Activated gamma-delta T cell treated with Interleukin-2 at 50 U/mL for 16 hours (primary cell): ENCODE data around the gene RFXANK.
"Not testable (repeated sequence)": the region's sequence is repeated elsewhere in the genome, so short reads cannot be mapped to it uniquely, and the experiment has no call there.

ENCODE experiments used
- DNase-seq: peaks from one replicate; pipeline ENCODE4 v3.0.0-alpha.2; 2020

The RFXANK gene

DNA sequence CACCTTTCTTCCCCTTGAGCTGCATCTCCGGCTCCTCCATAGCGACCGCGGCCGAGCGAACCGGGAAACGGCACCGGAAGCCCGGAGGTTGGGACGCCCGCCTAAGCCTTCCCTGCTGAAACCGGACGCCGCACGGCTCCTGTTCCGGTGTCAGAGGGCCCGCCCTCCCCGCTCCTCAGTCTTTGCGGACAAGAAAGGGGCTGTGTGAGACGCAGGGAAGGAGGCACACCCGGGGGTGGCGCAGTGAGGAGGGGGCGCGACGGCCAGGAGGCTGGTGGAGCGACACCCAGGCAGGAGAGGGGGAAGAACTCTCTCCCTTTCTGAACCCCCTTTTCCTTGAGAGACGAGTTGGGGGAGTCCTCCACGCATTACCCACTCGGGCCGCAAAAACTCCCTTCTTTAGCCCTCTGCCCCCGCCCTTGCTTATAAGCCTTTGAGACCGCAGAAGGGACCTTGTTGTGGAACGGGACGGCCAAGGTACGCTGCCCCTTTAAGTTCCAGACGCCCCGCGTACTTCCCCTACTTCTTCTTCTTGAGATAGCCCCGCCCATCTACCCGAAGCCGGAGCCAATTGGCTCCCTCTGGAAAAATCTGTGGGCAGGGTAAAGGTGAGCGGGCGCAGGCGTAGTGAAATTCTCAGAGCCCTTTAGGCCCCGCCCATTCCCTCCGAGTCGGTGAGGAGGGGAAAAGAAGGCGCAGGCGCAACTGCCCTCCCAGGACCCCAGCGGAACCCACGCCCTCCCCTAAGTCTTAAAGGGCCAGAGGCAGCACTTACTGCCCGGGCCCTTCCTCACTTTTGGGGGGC is at the start of gene RFXANK, which contains the start of gene BORCS8:
Gene RFXANK, plus strand, starts transcription at position 181 of the 805 bp plus-strand sequence. CDS start 1,689 bp downstream, outside the sequence.
Gene BORCS8, minus strand, starts transcription at position 75 of the 805 bp plus-strand sequence. Its CDS starts 35 bp downstream, at position 40.
- DNase-seq = peak; percentile 98

- DNase-seq = no peak
These were observed 49.7 kb upstream of the RFXANK start for GRCh38 chr19:19142347-19142746.

GRCh38 chr19:19145281-19145680 is 46.8 kb upstream of the RFXANK start:
- DNase-seq = no peak

DNA sequence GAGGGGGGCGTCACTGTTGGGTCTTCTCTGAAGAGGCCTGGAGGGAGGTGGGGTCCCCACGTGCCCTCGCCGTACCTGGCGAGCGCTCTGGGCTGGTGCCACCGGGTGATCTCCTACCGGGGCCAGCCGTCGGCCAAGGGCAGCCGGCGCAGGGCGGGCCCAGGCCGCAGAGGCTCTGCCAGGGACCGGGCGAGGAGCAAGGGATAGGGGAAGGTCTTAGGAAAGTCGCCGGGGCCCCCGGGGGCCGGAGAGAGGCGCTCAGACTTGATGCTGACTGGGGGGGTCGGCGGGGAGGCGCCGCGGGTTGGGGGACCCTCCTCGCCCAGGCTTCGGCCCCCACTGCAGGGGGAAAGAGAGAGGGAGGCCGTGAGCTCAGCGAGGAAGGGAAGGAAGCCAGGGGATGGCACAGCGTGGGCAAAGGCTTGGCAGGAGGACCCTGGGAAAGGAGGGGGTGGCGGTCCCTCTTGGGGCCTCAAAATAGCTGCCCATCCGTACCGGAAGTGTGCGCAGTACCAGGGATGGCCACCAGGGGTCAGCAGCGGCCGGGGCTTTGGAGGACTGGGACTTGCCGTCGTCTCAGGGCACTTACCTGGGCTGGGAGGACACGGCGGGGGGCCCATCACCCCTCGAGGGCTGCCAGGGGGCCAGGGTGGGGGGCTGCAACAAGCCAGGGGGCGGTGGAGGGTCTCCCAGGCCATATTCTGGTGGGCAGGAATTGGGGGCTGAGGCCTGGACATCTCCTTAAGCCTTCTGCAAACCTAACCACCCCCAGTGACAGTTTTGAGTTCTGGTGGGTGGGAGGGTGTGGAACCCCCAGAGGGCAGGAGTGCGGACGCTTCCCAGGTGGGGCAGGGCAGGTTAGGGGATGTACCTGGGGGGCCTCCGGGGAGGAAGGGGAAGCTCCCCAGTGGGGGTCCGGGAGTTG is 46.1 kb upstream of the RFXANK start:
- DNase-seq = peak; percentile 85

- DNase-seq = no peak
These were observed 45.2 kb upstream of the RFXANK start for GRCh38 chr19:19146865-19147264.

GRCh38 chr19:19147344-19147743 is 44.7 kb upstream of the RFXANK start:
- DNase-seq = no peak

DNA sequence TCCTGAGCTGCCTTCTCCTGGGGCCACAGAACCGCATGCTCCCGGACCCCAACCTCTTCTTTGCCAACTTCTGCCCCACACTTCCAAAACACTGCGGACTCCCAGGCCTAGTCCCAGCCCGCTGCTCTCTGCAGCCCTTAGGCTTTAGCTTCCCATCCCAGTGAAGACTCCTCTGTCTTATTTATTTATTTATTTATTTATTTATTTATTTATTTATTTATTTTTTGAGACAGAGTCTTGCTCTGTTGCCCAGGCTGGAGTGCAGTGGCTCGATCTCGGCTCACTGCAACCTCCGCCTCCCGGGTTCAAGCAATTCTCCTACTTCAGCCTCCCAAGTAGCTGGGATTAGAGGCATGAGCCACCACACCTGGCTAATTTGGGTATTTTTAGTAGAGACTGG is 43.6 kb upstream of the RFXANK start:
- DNase-seq = not testable (repeated sequence)

- DNase-seq = no peak
These were observed 42.6 kb upstream of the RFXANK start for GRCh38 chr19:19149435-19149834.

GRCh38 chr19:19151418-19151817 is 40.6 kb upstream of the RFXANK start:
- DNase-seq = no peak

DNA sequence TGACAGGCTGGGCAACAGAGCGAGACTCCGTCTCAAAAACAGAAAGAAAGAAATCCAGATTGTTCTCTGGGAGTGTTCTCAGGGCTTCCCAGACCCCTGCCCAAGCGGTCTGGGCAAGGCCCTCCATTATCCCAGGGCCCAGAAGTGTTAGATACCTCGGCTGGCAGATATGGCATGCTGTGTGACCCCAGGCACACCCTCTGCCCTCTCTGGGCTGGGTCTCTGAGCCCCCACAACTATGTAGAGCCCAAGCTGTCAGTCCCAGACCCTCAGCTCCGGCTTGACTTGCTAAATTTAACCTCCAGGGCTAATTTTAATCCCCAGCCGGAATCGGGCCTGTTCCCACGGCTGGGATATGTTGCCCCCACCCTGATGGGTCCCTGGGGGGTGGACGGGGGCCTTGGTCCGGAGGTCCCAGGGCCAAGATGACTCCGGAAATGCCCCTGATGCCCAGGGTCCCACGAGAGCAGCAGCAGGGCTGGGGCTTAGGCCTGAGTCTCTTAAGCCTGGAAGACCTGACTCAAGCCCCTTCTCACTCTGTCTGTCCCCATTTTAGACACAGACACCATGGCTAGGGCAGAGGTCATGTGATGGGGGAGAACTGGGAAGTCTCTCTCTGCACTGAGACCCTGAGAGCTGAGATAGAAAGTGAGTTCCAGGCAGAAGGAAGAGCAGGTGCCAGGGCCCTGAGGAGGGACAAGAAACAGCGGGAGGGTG is 39.2 kb upstream of the RFXANK start:
- no peak for DNase-seq

DNA sequence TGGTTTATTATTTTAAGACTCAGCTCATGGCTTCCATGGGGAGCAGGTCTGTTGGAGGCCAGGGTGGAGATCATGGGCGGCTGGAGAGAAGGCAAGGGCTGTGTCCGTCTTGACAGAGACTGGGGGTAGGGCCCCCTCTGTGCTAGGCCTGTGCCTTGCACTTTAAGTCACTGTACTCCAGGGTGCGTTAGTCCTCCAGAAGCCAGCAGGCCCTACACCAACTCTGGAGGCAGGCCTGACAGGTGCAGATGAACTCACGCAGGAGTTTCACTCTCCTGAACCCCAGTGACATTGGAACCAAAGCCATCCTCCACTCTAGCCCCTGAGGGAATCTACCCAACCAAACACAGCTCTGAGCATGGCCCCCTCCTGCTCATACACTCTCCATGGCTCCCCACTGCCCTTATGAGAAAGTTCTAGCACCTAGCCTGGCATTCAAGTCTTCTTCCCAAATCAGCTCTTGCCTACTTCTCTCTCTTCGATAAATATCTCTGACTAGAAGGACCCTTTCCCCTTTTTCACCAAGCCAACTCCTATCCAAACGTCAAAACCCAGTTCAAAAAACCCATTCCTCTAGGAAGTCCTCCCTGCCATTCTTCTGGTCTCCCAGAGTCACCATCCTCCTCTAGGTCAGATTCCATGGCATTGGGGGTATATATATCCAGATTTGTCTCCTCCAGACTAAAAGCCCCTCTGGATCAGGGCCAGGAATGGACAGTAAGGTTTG is 37.1 kb upstream of the RFXANK start:
- DNase-seq = no peak

GRCh38 chr19:19155495-19156219 is 36.4 kb upstream of the RFXANK start:
- DNase-seq = no peak

- no peak for DNase-seq
These were observed 34.2 kb upstream of the RFXANK start for GRCh38 chr19:19157808-19158207.

DNA sequence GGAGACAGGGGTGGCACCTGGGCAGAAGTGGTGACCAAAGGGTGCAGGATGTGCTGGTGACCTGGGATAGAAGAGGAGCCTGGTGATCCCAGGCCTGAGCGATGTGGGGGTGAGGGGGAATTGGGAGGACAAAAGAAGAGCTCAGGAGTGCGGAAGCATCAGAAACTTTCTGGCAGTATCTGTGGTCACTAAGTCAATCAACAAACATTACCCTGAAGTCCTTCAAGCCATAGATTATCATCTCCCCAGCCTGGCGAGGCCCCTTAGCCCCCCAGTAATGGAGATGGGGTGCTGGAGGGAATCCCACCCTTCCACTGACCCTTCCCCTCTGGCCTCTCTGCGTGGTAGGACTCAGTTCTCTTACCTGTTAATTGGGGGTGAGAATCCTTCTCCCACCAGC is 32.5 kb upstream of the RFXANK start:
- no peak for DNase-seq

- no peak for DNase-seq
These were observed 31.5 kb upstream of the RFXANK start for GRCh38 chr19:19160461-19161035.

DNA sequence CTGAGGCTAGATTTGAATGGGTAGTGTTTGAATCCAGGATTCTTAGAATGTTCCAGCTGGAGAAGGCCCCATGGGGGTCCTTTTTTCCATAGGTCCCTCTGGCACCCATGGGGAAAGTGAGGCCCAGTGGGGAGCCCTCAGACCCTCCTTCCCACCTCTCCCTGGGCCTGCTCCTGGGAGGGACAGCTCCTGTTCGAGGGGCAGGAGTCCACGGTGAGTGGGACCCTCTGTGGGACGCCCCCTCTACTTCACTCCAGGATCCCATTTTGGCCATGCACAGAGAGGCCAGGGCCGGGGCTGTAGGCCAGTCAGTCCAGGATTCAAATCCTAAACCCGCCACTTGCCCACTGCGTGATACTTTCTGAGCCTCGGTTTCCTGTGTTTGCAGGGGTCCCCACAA is 29.6 kb upstream of the RFXANK start:
- no peak for DNase-seq

- no peak for DNase-seq
These were observed 26.7 kb upstream of the RFXANK start for GRCh38 chr19:19165396-19165795.

DNA sequence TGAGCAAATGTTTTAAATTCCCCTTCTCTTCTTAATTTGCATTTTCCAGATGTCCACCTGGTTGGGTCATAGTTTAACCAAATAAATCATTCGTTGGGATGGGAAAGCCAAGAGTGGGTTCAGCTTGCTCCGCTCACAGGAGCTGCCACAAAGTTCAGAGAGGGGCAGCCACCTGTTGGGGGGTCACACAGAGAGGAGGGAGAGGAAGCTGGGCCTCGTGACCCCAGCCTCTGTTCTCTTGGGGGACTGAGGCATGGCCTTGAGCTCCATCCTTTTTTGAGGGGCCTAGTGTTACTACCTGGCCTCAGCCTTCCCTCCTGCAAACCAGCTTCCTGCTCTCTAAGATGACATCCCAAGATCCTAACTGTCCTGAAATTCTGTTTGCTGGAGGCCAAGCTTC is 24.4 kb upstream of the RFXANK start:
- DNase-seq = no peak

DNA sequence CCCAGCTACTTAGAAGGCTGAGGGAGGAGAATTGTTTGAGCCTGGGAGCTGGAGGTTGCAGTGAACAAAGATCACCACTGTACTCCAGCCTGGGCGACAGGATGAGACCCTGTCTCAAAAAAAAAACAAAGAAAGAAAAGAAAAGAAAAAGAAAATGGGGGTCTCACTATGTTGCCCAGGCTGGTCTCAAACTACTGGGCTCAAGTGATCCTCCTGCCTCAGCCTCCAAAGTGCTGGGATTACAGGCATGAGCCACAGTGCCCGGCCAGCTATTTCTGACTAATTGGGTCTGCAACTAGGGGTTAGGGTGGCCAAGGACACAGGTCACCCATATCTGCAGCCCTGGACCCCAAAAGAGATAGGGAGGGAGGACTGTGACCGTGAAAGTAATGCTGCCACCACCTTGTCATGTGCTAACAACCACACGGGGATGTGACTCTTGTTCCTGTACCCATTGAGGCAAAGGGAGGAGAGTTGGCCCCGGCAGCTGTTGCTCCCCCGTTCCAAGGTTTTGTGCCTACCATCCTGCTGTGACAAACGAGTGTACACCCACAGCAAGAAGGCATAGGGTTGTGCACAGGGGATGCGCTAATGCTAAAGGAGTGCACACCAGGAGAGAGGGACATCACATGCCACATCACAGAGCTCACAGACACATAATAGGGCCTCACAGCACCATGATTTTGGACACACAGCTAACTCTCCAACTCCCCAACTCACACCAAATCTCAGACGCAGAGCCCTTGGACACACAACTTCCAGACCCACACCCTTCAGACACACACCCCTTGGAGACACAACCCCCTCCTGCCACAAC is 22.6 kb upstream of the RFXANK start:
- no peak for DNase-seq
